Immature natural killer cell (primary cell): ENCODE results near the gene KRT86. TPM values are rescaled to one million over a fixed set of nuclear protein-coding genes. Genes with fewer than 3 reads are reported as not detected.
"Not testable (repeated sequence)": the region's sequence is repeated elsewhere in the genome, so short reads cannot be mapped to it uniquely, and the experiment has no call there.

Source experiments
- DNase-seq, 3 donors: peaks; one replicate each; pipeline ENCODE4 v3.0.0; 2022; ENCODE audit warnings: mixed read lengths in 1 of 3
- H3K27ac Mint-ChIP-seq, 6 donors: one replicate each; pipeline ENCODE4 v1.8.0; 2020; ENCODE audit warnings: mixed read lengths in 6 of 6, mild to moderate bottlenecking in 5 of 6, inconsistent platforms in 4 of 6, moderate library complexity in 3 of 6
- H3K27me3 Mint-ChIP-seq, 3 donors: one replicate each; pipeline ENCODE4 v1.8.0; 2020 to 2021; ENCODE audit warnings: low read depth in 3 of 3, mild to moderate bottlenecking in 3 of 3, mixed read lengths in 3 of 3, moderate library complexity in 3 of 3, inconsistent platforms in 1 of 3
- H3K36me3 Mint-ChIP-seq, 3 donors: one replicate each; pipeline ENCODE4 v1.8.0; 2020; ENCODE audit warnings: mixed read lengths in 3 of 3, inconsistent platforms in 2 of 3, mild to moderate bottlenecking in 2 of 3
- H3K4me1 Mint-ChIP-seq, 2 donors: one replicate each; pipeline ENCODE4 v1.8.0; 2020; ENCODE audit warnings: inconsistent platforms in 2 of 2, mild to moderate bottlenecking in 2 of 2, mixed read lengths in 2 of 2, moderate library complexity in 1 of 2
- H3K4me3 Mint-ChIP-seq, 5 donors: one replicate each; pipeline ENCODE4 v1.8.0; 2020; ENCODE audit warnings: mild to moderate bottlenecking in 5 of 5, mixed read lengths in 5 of 5, inconsistent platforms in 3 of 5, moderate library complexity in 3 of 5
- H3K9me3 Mint-ChIP-seq, 6 donors: one replicate each; pipeline ENCODE4 v1.8.0; 2020; ENCODE audit warnings: mild to moderate bottlenecking in 6 of 6, mixed read lengths in 6 of 6, inconsistent platforms in 4 of 6, moderate library complexity in 3 of 6
- polyA plus RNA-seq, 3 donors: library from polyadenylated mRNA; unstranded; fragments of 300-500 nt; fragmentation: Illumina TruSeq; gene quantifications; one replicate each; pipeline ENCODE4 v1.2.3, GENCODE V29; 2021

The KRT86 gene
- polyA plus RNA-seq, 3 donors from 2014 or later: 6.6 to 13.1 (median 12.5) TPM

GRCh38 chr12:52234223-52234810, 40.1 kb upstream of the KRT86 start:
- H3K27me3 Mint-ChIP-seq: peaks cover 3 to 19% (median 17%) of the 10 kb centered on the region in 3 donors
- H3K27ac Mint-ChIP-seq: no peak overlapping the region
- no peak overlapping the region for H3K4me3 Mint-ChIP-seq
- no peaks in the 10 kb centered on the region for H3K9me3 Mint-ChIP-seq
- H3K4me1 Mint-ChIP-seq: no peaks in the 10 kb centered on the region
- DNase-seq: no peak
- no peaks in the 10 kb centered on the region for H3K36me3 Mint-ChIP-seq

- H3K27me3 Mint-ChIP-seq: peaks cover 3 to 19% (median 17%) of the 10 kb centered on the region in 3 donors
- H3K27ac Mint-ChIP-seq: no peak overlapping the region
- no peaks in the 10 kb centered on the region for H3K4me1 Mint-ChIP-seq
- no peak overlapping the region for H3K4me3 Mint-ChIP-seq
- DNase-seq: no peak
- no peaks in the 10 kb centered on the region for H3K9me3 Mint-ChIP-seq
- no peaks in the 10 kb centered on the region for H3K36me3 Mint-ChIP-seq
These were observed 39.3 kb upstream of the KRT86 start for GRCh38 chr12:52235001-52235764.

- Mint-ChIP-seq H3K27me3 (peaks cover 3 to 17% (median 16%) of the 10 kb centered on the region in 3 donors), H3K36me3 (no peaks in the 10 kb centered on the region), H3K9me3 (no peaks in the 10 kb centered on the region), H3K4me3 (no peak overlapping the region), H3K4me1 (no peaks in the 10 kb centered on the region), H3K27ac (no peak overlapping the region)
- DNase-seq: no peak
These were observed 38.6 kb upstream of the KRT86 start for GRCh38 chr12:52235822-52236361.

- H3K4me3 Mint-ChIP-seq: no peak overlapping the region
- DNase-seq: no peak
- H3K36me3 Mint-ChIP-seq: no peaks in the 10 kb centered on the region
- no peaks in the 10 kb centered on the region for H3K9me3 Mint-ChIP-seq
- H3K4me1 Mint-ChIP-seq: no peaks in the 10 kb centered on the region
- H3K27me3 Mint-ChIP-seq: peaks cover 3 to 12% (median 11%) of the 10 kb centered on the region in 3 donors
- no peak overlapping the region for H3K27ac Mint-ChIP-seq
These were observed 37.9 kb upstream of the KRT86 start for GRCh38 chr12:52236386-52237050.

GRCh38 chr12:52238207-52238840, 36.1 kb upstream of the KRT86 start:
- DNase-seq: no peak
- H3K9me3 Mint-ChIP-seq: no peaks in the 10 kb centered on the region
- no peak overlapping the region for H3K27ac Mint-ChIP-seq
- no peaks in the 10 kb centered on the region for H3K4me1 Mint-ChIP-seq
- H3K36me3 Mint-ChIP-seq: no peaks in the 10 kb centered on the region
- H3K4me3 Mint-ChIP-seq: no peak overlapping the region
- H3K27me3 Mint-ChIP-seq: peaks cover 3 to 9% (median 4%) of the 10 kb centered on the region in 3 donors

- Mint-ChIP-seq H3K4me3 (no peak overlapping the region), H3K27me3 (peaks cover 3 to 12% (median 5%) of the 10 kb centered on the region in 3 donors), H3K27ac (no peak overlapping the region), H3K4me1 (peaks cover 7% of the 10 kb centered on the region in 2 donors), H3K9me3 (no peaks in the 10 kb centered on the region), H3K36me3 (no peaks in the 10 kb centered on the region)
- DNase-seq: no peak
These were observed 35.4 kb upstream of the KRT86 start for GRCh38 chr12:52238916-52239646.

- no peak overlapping the region for H3K27ac Mint-ChIP-seq
- H3K4me1 Mint-ChIP-seq: peaks cover 11 to 14% of the 10 kb centered on the region in 2 donors
- H3K27me3 Mint-ChIP-seq: peaks cover 2 to 11% (median 3%) of the 10 kb centered on the region in 3 donors
- no peaks in the 10 kb centered on the region for H3K36me3 Mint-ChIP-seq
- DNase-seq: no peak
- H3K9me3 Mint-ChIP-seq: no peaks in the 10 kb centered on the region
- no peak overlapping the region for H3K4me3 Mint-ChIP-seq
These were observed 34.7 kb upstream of the KRT86 start for GRCh38 chr12:52239767-52240166.

- H3K4me1 Mint-ChIP-seq: peaks cover 11 to 16% of the 10 kb centered on the region in 2 donors
- not testable (repeated sequence) for DNase-seq, H3K9me3 Mint-ChIP-seq, H3K4me3 Mint-ChIP-seq, H3K27ac Mint-ChIP-seq, H3K36me3 Mint-ChIP-seq
- peaks cover 2 to 11% (median 3%) of the 10 kb centered on the region in 3 donors for H3K27me3 Mint-ChIP-seq
These were observed 34.2 kb upstream of the KRT86 start for GRCh38 chr12:52240247-52240646.

- H3K4me1 Mint-ChIP-seq: peaks cover 11 to 16% of the 10 kb centered on the region in 2 donors
- no peaks in the 10 kb centered on the region for H3K9me3 Mint-ChIP-seq
- H3K36me3 Mint-ChIP-seq: no peaks in the 10 kb centered on the region
- H3K27me3 Mint-ChIP-seq: peaks cover 2 to 7% (median 3%) of the 10 kb centered on the region in 3 donors
- no peak overlapping the region for H3K27ac Mint-ChIP-seq
- DNase-seq: no peak
- no peak overlapping the region for H3K4me3 Mint-ChIP-seq
These were observed 33.1 kb upstream of the KRT86 start for GRCh38 chr12:52241205-52241842.

GRCh38 chr12:52242442-52243258, 31.8 kb upstream of the KRT86 start:
- H3K36me3 Mint-ChIP-seq: no peaks in the 10 kb centered on the region
- H3K9me3 Mint-ChIP-seq: no peaks in the 10 kb centered on the region
- H3K27me3 Mint-ChIP-seq: peaks cover 3 to 6% (median 5%) of the 10 kb centered on the region in 3 donors
- H3K4me1 Mint-ChIP-seq: peaks cover 11 to 16% of the 10 kb centered on the region in 2 donors
- no peak for DNase-seq
- H3K27ac Mint-ChIP-seq: peak overlapping the region in 1 of 6 donors; percentile 47
- H3K4me3 Mint-ChIP-seq: no peak overlapping the region

- Mint-ChIP-seq H3K36me3 (no peaks in the 10 kb centered on the region), H3K27me3 (peaks cover 3 to 6% (median 5%) of the 10 kb centered on the region in 3 donors), H3K4me1 (peaks cover 11 to 16% of the 10 kb centered on the region in 2 donors), H3K27ac (peak overlapping the region in 3 of 6 donors; percentile 31 to 75 (median 71)), H3K4me3 (no peak overlapping the region), H3K9me3 (no peaks in the 10 kb centered on the region)
- DNase-seq: no peak
These were observed 31.1 kb upstream of the KRT86 start for GRCh38 chr12:52243259-52243855.
